PFSK-1 (cell line): Measurements from ENCODE around the gene ANKRD33B.

Experiments
- FOXP2 ChIP-seq: optimal IDR thresholded peaks from 2 replicates; pipeline ENCODE3; 2011; ENCODE audit warnings: borderline replicate concordance, control low read depth, inconsistent platforms; ENCODE audit not compliant: insufficient read depth; ENCODE audit errors: extremely low read length, extremely low read depth
- POLR2AphosphoS5 ChIP-seq: IDR thresholded peaks from 2 replicates; pipeline ENCODE4 v1.6.1; 2012; ENCODE audit warnings: low read depth, mild to moderate bottlenecking, control low read depth, low read length, moderate library complexity
- SIN3A ChIP-seq: IDR thresholded peaks from 2 replicates; pipeline ENCODE4 v1.6.1; 2012; ENCODE audit warnings: mild to moderate bottlenecking, low read length, moderate library complexity, borderline replicate concordance; ENCODE audit not compliant: insufficient read depth
- TAF1 ChIP-seq: IDR thresholded peaks from 2 replicates; pipeline ENCODE4 v1.6.1; 2012; ENCODE audit warnings: low read length, control low read depth, borderline replicate concordance; ENCODE audit not compliant: insufficient read depth
- TF ChIP-seq, protein P1 (sequence below), 2 experiments: IDR thresholded peaks; 2 replicates each; pipeline versions ENCODE4 v1.6.1 to v1.8.0; 2011 to 2012; ENCODE audit warnings: low read depth in 2 of 2, low read length in 2 of 2, control low read depth in 1 of 2, inconsistent platforms in 1 of 2, mild to moderate bottlenecking in 1 of 2, moderate library complexity in 1 of 2; ENCODE audit not compliant: insufficient read depth in 1 of 2

The ANKRD33B gene

DNA sequence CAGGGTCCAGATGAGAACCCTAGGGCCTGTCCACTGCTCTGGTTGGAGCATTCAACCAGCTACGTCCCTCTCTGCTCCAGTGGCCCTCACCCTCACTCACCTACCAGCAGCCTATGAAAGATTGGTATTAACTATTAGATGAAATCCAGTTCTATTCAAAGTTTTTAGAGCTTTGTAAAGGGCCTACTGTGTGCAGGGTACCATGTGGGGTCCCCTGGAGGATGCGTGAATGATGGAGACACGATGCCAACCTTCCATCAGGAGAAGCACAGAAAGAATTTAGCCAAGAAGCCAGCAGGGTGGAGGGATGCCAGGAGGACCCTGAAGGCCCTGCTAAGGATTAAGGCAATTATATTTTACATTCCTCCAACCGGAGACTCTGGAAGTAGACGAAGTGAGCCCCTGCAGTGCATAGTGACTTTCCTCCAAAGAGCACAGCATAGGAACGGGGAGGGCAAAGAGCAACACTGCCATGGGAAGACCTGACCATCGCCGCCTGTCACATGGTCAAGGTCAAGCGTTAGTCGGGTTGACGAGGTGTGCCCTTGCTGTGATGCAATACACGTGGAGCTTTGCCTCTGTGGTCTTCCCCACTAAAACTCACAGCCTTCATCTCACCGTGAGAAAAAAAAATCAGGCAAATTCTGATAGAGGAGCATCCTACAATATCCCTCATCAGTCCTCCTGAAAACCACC is 22.8 kb upstream of the ANKRD33B start:
- no peak for TF ChIP-seq FOXP2
- TF ChIP-seq SIN3A: no peak

DNA sequence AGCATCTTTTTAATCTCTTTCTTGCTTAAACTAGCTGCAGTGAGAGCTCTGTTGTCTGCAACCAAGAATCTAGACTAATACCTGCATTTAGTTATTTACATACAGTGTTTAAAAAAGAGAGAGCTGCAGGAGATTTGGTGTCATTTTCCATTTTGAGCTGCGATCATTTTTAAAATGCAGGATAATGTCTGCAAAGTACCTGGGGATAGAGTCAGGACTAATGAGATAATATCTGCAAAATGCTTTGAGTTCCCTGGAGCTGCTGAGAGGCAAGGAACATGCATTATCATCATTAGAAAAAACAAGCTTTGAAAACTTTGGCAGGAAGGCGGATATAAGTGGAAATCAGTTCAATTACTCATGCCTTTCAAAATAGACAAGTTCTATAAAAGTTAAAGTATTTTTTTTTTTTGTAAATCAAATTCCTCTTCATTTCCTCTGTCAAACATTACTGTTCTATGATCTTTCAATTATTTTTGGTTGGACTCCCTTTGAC is 21.8 kb upstream of the ANKRD33B start:
- no peak for TF ChIP-seq FOXP2

DNA sequence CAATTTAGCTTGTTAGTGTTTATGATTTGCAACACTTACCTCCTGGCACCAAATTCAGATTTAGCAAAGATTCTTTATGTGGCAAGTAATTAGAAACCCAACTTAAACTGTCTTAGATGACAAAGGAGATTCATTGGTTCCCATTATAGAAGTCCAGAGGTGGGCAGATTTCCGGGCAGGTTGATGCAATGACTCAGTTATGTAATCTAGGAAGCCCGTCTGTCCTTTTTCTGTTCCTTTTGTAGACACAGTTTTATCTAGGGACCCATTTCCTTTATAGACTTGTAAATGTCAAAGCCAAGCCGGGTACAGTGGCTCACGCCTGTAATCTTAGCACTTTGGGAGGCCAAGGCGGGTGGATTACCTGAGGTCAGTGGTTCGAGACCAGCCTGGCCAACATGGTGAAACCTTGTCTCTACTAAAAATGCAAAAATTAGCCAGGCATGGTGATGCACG is 20.3 kb upstream of the ANKRD33B start:
- no peak for TF ChIP-seq SIN3A
- TF ChIP-seq, protein P1, sequence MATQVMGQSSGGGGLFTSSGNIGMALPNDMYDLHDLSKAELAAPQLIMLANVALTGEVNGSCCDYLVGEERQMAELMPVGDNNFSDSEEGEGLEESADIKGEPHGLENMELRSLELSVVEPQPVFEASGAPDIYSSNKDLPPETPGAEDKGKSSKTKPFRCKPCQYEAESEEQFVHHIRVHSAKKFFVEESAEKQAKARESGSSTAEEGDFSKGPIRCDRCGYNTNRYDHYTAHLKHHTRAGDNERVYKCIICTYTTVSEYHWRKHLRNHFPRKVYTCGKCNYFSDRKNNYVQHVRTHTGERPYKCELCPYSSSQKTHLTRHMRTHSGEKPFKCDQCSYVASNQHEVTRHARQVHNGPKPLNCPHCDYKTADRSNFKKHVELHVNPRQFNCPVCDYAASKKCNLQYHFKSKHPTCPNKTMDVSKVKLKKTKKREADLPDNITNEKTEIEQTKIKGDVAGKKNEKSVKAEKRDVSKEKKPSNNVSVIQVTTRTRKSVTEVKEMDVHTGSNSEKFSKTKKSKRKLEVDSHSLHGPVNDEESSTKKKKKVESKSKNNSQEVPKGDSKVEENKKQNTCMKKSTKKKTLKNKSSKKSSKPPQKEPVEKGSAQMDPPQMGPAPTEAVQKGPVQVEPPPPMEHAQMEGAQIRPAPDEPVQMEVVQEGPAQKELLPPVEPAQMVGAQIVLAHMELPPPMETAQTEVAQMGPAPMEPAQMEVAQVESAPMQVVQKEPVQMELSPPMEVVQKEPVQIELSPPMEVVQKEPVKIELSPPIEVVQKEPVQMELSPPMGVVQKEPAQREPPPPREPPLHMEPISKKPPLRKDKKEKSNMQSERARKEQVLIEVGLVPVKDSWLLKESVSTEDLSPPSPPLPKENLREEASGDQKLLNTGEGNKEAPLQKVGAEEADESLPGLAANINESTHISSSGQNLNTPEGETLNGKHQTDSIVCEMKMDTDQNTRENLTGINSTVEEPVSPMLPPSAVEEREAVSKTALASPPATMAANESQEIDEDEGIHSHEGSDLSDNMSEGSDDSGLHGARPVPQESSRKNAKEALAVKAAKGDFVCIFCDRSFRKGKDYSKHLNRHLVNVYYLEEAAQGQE (IDR thresholded peaks at IDR 0.05; ENCODE audit: insufficient read depth in 1 of 2, low read depth in 2 of 2, low read length in 2 of 2): no peak
- no peak for TF ChIP-seq POLR2AphosphoS5

DNA sequence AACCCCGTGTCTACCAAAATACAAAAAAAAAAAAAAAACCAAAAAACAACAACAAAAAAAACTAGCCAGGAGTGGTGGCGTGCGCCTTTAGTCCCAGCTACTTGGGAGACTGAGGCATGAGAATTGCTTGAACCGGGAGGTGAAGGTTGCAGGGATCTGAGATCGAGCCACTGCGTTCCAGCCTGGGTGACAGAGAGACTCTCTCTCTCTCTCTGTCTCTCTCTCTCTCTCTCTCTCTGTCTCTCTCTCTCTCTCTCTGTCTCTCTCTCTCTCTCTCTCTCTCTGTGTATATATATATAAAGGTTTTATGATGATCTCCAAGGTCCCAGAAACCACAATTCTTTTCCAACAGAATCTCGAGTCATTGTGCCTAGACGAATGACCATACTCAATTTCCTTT is 18.8 kb upstream of the ANKRD33B start:
- no peak for TF ChIP-seq POLR2AphosphoS5
- TF ChIP-seq, protein P1 (IDR thresholded peaks at IDR 0.05; ENCODE audit: insufficient read depth in 1 of 2, low read depth in 2 of 2, low read length in 2 of 2): no peak
- no peak for TF ChIP-seq TAF1
- no peak for TF ChIP-seq FOXP2
- TF ChIP-seq SIN3A: no peak

DNA sequence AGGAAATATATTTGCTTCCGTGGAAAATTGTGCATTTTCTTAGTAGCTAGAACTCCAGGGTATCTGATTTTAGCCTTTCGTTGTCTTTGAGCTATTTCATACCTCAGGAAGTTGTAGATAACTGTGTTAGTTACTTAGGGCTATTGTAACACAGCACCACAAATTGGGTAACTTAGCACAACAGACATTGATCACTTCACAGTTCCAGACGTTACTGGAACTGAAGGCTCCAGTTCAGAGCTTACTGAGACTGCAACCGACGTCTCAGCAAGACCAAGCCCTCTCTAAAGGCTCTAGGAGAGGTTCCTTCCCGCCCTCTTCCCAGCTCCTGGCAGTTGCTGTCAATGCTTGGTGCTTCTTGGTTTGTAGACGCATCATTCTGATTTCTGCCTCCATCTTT is 17.7 kb upstream of the ANKRD33B start:
- TF ChIP-seq, protein P1 (IDR thresholded peaks at IDR 0.05; ENCODE audit: insufficient read depth in 1 of 2, low read depth in 2 of 2, low read length in 2 of 2): no peak
- TF ChIP-seq TAF1 (no peak), POLR2AphosphoS5 (no peak), SIN3A (no peak), FOXP2 (no peak)

DNA sequence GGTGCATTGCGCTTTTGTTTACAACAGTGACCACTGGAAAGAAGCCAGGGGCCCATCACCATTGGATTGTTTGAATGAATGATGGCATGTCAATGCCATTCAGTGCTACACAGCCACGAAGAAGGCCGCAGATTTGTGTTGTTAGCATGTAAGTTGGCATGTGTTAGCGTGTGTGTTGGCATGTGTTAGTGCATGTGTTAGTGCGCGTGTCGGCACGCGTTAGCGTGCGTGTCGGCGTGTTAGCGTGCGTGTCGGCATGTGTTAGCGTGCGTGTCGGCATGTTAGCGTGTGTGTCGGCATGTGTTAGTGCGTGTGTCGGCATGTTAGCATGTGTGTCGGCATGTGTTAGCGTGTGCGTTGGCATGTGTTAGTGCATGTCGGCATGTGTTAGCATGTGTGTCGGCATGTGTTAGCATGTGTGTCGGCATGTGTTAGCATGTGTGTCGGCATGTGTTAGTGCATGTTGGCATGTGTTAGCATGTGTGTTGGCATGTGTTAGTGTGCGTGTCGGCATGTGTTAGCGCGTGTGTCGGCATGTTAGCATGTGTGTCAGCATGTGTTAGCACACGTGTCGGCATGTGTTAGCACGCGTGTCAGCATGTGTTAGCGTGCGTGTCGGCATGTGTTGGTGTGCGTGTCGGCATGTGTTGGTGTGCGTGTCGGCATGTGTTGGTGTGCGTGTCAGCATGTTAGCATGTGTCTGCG is 15.3 kb upstream of the ANKRD33B start:
- TF ChIP-seq, protein P1 (IDR thresholded peaks at IDR 0.05; ENCODE audit: insufficient read depth in 1 of 2, low read depth in 2 of 2, low read length in 2 of 2): no peak
- no peak for TF ChIP-seq SIN3A
- no peak for TF ChIP-seq TAF1
- TF ChIP-seq POLR2AphosphoS5: no peak
- TF ChIP-seq FOXP2: no peak
